GM21786 (cell line): ENCODE measurements around the gene VPS37C.
"Not testable (repeated sequence)": the region's sequence is repeated elsewhere in the genome, so short reads cannot be mapped to it uniquely, and the experiment has no call there.

Experiments used
- ATAC-seq: cut with Tn5 transposase; IDR thresholded peaks from one replicate; pipeline ENCODE4 v1.9.1; 2021; ENCODE audit not compliant: unreplicated experiment

VPS37C gene

DNA sequence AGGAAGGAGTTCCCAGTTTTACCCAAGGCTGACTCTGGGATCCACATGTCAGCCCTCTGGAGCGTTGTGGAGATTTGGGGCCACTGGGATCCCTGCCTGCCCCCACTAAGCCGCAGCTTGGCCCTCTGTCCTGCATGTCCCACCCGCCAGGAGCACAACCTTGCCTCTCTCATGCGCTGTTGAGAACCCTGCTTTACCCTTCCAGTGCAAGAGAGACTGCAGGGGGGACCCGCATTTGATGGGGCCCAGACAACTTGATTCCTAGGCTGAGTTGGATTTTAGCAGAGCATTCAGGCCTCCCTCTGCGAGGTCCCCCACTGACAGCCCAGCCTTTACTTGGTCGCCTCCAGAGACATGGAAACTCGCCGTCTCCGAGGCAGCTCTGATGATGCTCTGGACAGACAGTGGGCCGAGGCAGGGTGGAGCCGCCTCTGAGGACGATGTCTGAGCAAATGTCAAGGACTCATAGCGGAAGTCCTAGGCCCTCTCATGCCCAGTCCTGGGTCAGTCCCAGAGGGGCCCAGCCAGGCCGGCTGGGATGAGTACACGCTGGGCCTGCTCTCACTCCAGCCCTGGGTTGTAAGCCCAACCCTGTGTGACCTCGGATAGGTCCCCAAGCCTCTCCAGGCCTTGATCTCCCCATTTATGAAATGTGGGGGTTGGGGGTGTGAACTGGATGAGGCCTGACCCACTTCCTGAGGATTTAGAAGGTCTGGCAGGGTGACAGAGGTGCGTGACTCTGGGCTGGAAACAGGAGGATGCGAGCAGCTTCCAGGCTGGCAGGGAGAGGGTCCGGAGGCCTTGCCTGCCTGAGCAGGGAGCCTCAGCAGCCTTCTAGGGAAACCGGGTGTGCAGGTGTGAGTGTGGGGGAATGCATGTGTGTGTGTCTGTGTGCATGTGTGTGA is 58.3 kb downstream of the VPS37C start:
- ATAC-seq, result no peak

DNA sequence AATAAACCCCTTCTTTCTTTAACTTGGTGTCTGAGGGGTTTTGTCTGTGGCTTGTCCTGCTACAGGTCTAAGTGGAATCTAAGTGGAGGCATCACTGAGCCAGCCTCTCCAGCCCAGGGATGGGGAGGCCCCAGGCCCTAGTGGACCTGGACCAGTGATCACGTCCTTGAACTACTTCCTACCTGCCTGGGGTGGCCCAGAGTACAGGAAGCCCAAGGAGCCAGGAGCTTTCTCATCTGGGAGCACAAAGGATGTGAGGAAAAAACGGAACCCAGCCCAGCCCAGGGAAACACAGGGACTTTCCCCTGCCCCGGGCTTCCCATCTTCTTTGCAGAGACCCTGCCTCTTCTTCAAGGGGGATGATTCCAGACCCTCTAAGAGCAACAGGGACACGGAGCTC is 62.4 kb downstream of the VPS37C start:
- ATAC-seq, result no peak

GRCh38 chr11:61098261-61098660 is 63.0 kb downstream of the VPS37C start:
- not testable (repeated sequence) for ATAC-seq

GRCh38 chr11:61095021-61095420 is 66.2 kb downstream of the VPS37C start:
- ATAC-seq, result no peak

GRCh38 chr11:61094167-61094566 is 67.1 kb downstream of the VPS37C start:
- not testable (repeated sequence) for ATAC-seq

GRCh38 chr11:61092908-61093763 is 68.1 kb downstream of the VPS37C start:
- ATAC-seq, result no peak

DNA sequence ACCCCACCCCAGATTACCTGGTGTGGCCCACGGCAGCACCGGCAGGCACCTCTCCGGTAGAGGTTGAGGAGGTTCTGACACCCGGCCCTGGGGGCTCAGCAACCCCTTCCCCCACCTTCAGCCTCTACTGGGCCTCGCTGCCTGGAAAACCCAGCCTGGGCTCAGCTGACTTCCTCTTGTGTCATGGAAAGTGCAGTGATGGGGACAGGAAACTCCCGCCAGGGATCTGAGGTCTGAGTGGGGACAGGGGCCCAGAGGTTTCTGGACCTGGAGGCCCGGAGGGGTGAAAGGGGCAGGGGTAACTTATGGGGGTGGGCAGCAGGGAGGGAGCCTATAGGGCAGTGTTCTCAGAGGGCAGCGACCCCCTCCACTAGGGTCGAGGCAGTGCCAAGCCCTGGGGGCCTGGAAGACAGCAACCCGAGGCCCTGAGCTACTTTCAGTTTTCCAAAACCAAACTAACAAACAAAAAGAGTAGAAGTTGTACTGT is 68.9 kb downstream of the VPS37C start:
- peak; percentile 60 for ATAC-seq

DNA sequence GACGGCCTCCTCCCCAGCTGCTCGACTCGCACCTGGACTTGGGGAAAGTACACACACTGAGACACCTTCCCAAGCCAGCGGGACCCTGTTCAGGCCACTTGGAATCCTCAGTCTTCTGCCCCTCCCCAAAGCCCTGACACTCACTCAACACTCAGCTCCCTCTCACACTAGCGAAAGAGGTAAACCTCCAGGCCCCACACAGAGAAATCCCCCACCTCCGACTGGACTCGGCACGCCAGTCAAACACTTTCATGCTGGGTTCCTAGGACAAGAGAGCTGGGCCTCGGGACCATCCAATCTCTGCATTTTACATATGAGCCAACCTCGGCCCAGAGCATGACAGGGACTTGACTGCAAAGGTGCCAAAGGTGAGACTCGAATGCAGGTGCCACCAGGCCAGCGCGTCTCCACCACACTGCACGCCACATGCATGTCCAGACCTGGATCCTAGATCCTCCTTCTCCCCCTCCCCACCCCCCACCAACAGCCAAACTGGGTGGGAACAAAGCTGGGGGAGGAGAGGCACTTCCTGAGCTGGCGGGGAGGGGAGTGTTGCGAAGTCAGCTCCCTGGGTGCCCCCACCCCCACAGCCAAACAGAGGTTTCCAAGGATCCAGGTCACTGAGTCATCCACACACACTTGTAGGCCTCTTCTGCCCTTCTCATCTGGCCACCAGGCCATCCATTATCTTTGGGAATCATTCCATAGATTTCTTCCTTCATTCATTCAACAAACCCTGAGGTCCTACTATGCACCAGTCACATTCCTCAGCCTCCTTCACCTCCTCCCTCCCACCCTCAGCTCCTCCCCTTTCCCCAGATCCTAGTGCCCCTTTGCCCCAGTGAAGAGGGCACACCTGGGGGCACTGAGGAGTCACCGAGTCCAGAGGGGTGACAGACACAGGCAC is 69.6 kb downstream of the VPS37C start:
- peak; percentile 26 for ATAC-seq

- ATAC-seq, result no peak
Measured at GRCh38 chr11:61090982-61091372, 70.2 kb downstream of the VPS37C start.

DNA sequence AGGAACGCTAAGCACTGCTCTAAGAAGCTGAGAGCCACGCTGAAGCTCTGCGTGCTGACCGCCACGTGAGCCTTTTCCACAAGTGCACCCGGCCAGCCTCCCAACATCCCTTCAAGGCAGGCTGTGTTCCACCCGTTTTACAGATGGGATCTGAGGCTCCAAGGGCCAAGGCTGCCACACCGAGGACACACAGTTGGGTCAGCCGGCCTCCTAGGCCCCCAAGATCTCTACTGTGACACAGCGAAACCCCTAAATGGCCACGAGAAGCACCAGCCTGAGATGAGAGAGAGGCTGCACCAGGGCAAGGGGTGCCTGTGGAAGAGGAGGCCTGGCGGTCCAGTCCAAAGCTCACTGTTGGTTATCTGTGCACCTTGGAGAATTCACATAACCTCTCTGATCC is 70.7 kb downstream of the VPS37C start:
- no peak for ATAC-seq

- ATAC-seq, result no peak
Measured at GRCh38 chr11:61089806-61090491, 71.3 kb downstream of the VPS37C start.

- ATAC-seq, result no peak
Measured at GRCh38 chr11:61087426-61088119, 73.7 kb downstream of the VPS37C start.

- ATAC-seq, result no peak
Measured at GRCh38 chr11:61083601-61084147, 77.6 kb downstream of the VPS37C start.

DNA sequence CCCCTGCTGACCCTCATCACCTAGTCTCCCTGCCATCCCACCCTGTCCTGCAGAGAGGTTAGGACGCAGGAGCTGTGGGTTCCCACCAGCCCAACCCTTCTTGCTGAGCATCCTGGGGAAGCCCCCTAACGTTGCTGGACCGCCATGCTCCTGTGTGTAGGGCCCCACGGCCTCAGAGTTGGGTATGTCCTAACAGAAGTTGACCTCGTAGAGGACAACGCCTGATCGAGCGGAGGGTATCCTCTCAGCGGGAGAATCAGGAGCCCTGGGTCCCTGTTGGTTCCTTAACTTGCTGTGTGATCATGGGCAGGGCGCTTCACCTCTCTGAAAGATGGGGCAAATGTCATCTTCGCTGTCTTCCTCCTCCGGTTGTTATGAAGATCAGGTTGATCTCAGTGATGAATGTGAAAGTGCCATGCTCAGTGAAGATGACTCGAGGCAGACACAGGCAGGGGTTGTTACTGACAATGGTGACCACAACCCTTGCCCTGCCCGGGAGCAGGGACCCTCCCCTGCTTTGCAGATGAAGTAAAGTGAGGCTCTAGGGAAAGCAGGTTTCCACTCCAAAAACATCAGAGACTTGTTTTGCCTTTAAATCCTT is 78.2 kb downstream of the VPS37C start:
- no peak for ATAC-seq

DNA sequence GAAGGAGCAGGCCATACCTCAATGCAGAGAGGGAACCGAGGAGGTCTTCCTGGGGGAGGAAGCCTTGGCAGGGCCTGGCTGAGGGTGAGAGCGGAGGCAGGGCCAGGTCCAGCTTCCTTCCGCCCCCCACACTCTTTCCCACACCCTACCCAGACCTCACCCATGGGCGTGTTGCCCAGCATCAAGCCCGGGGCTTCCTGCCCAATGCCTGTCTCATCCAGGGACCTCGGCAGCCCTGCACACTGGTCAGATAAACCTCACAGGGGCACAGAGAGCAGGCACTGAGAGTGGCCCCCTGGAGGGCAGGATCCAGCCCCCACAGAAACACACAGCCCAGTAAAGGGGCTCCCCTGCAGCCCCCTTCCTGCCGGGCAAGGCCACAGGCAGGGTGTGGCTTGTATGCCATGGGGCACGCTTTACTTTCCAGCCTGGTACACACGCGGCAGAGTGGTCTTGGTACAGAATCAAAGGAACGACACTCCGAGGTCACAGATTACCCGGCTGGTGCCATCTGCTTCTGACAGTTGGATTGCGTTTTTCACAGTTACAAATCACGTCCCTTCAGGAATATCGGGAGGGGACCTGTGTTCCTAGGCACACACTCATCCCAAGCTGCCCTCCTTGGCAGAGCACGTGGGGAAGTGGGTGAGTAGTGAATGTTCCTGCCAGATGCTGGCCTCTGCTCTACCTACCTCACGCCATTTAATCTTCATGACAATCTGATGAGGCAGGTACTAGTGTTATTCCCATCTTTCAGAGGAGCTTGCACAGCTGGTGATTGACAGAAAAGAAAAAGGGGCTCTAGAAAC is 79.0 kb downstream of the VPS37C start:
- no peak for ATAC-seq

GRCh38 chr11:61080986-61081590 is 80.1 kb downstream of the VPS37C start:
- ATAC-seq, result no peak

GRCh38 chr11:61080526-61080925 is 80.7 kb downstream of the VPS37C start:
- ATAC-seq, result no peak
